Fibroblast of pulmonary artery (primary cell): ENCODE data around the gene CCL20.
A peak's percentile ranks its signal among the peaks of the same experiment; 100 is the strongest.

Experiments used
- DNase-seq: peaks from one replicate; pipeline ENCODE4 v3.0.0-alpha.2; 2010; ENCODE audit warnings: low read depth
- H3K4me3 ChIP-seq: replicated peaks from 2 replicates; pipeline ENCODE4 v1.5.1; 2011; ENCODE audit warnings: low read depth, mild to moderate bottlenecking, control low read depth, low read length, moderate library complexity
- TF ChIP-seq, protein P1 (sequence below): IDR thresholded peaks from 2 replicates; pipeline ENCODE4 v1.5.1; 2011; ENCODE audit warnings: mild to moderate bottlenecking, control low read depth, low read length, inconsistent platforms; ENCODE audit errors: missing control alignments

Gene CCL20

DNA sequence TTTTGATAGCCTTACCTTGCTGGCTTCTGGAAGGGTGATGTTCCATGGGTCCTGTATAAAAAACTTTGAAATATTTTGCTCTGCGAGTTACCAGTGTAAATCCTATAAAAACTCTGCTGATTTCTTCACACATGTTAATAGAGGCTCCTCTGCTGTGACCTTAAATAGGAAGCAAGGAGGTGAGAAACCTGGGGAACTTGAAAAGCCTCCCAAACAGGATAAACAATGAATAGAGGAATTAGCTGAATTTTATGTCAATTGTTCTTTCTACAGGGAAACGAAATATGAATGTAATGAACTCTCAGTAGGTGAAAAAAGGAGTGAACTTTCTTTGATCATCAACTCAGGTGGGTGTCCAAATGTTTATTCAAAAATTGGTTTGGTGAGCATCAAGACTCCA lies 10.8 kb upstream of the CCL20 start:
- H3K4me3 ChIP-seq, result no peak overlapping the region
- TF ChIP-seq, protein P1, sequence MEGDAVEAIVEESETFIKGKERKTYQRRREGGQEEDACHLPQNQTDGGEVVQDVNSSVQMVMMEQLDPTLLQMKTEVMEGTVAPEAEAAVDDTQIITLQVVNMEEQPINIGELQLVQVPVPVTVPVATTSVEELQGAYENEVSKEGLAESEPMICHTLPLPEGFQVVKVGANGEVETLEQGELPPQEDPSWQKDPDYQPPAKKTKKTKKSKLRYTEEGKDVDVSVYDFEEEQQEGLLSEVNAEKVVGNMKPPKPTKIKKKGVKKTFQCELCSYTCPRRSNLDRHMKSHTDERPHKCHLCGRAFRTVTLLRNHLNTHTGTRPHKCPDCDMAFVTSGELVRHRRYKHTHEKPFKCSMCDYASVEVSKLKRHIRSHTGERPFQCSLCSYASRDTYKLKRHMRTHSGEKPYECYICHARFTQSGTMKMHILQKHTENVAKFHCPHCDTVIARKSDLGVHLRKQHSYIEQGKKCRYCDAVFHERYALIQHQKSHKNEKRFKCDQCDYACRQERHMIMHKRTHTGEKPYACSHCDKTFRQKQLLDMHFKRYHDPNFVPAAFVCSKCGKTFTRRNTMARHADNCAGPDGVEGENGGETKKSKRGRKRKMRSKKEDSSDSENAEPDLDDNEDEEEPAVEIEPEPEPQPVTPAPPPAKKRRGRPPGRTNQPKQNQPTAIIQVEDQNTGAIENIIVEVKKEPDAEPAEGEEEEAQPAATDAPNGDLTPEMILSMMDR, result no peak
- DNase-seq, result no peak

DNA sequence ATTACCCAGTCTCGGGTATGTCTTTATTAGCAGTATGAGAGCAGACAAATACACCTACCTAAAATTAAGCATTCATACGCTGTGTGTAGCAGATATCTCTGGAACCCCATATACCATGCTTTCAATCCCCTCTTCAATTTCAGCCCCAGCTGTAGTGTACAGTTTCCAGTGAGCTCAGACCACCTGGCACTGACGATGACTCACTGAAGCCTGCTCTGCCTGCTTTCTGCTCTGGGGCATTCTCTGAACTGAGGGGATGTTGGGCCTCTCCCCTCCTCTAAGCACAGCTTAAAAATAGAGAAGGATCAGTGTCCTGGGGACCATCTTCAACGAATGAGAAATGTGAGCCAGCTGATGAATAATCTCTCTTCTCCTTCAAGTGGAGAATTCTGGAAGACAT lies 8.7 kb upstream of the CCL20 start:
- H3K4me3 ChIP-seq, result no peak overlapping the region
- TF ChIP-seq, protein P1, result no peak
- DNase-seq, result no peak

DNA sequence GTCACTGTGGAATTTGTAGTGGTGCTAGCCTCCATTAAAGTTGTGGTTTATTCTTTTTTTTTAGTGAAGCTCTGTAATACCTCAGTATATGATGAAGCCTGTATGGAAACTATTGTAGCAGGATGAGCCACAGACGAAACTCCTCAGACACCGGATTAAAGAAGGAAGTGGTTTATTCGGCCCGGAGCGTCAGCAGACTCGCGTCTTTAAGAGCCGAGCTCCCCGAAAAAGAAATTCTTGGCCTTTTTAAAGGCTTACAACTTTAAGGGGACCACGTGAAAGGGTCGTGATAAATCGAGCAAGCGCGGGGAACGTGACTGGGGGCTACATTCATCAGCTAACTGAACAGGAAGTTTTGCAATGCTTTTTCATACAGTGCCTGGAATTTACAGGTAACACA lies 8.1 kb upstream of the CCL20 start:
- no peak for DNase-seq
- H3K4me3 ChIP-seq, result no peak overlapping the region
- TF ChIP-seq, protein P1, result no peak

DNA sequence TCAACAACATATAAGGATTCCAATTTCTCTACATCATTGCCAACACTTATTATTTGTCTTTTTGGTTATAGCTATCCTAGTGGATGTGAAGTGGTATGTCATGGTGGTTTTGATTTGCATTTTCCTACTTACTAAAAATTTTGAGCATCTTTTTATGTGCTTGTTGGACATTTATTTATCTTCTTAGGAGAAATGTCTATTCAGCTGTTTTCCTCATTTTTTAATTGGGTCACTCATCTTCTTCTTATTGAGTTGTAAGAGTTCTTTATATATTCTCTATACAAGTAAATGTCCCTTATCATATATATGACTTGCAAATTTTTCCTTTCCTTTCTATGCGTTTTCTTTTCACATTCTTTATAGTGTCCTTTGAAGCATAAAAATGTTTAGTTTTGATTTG lies 4.7 kb upstream of the CCL20 start:
- no peak overlapping the region for H3K4me3 ChIP-seq
- TF ChIP-seq, protein P1, result no peak
- DNase-seq, result no peak

GRCh38 chr2:227812001-227812400 lies 1.6 kb upstream of the CCL20 start:
- H3K4me3 ChIP-seq, result no peak overlapping the region
- TF ChIP-seq, protein P1, result no peak
- no peak for DNase-seq

DNA sequence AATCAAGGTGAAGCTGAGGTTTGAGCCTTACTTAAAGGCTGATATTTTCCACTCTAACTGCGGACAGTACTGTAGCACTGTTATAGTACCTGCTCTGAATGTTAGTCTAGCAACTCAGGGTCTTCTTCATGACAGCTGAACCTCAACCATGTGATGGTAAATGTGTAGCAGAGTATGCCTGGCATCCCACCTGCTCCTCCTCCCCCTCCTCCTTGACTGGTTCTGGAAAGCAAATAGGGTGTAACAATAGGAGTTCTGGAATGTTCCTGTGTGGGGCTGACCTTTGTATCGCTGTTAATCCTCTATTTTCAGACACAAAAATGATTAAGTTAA lies 447 bp upstream of the CCL20 start:
- TF ChIP-seq, protein P1, result no peak
- no peak overlapping the region for H3K4me3 ChIP-seq
- no peak for DNase-seq

DNA sequence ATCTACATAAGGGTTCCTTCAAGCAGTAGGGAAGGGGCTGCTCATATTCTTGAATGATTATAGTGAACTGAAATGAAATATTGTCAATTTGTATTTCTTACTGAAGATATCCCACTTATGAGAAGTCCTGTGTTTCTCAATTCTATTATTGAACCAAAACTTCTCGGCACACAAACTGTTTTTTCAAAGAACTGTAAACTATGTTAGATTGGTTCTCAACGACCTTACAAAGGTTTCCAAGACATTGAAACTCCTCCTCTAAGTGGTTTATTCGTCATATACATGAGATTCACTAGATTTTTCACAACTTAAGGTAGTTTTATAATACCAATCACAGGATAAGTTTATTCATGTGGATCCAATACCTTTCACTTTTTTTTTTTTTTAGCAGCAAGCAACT lies 1.4 kb downstream of the CCL20 start:
- TF ChIP-seq, protein P1, result no peak
- no peak for DNase-seq
- H3K4me3 ChIP-seq, result peak overlapping the region; percentile 65
